ENCODE measurements around the gene FUBP1. TPM values are rescaled to one million over a fixed set of nuclear protein-coding genes. Genes with fewer than 3 reads are reported as not detected.

The FUBP1 gene
- total RNA-seq, 1 donor from 2014 or later: 243 TPM

DNA sequence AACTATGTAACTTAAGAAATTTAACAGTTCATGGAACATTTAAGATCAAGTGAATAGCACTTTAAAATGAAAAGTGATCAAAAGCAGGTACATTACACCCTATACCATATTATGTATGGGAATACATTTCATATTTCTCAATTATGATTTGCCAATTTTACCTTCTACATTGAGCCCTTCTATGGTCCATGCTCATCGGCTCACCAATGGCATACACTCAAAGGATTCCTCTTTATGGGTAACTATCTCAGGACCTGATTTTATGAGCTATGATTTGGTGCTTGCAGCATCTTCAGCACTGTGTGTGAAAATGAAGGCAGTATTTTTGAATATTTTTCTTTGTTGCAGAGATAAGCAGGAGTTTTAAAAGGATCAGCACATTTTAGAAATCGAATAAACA lies 33.5 kb downstream of the FUBP1 start:
- Mint-ChIP-seq H3K27ac (ENCODE audit: unreplicated experiment) (no peak overlapping the region), H3K4me3 (ENCODE audit: unreplicated experiment) (no peak overlapping the region), H3K27me3 (ENCODE audit: unreplicated experiment) (no peaks in the 10 kb centered on the region), H3K4me1 (ENCODE audit: low read depth, unreplicated experiment) (peaks cover 1% of the 10 kb centered on the region), H3K36me3 (ENCODE audit: unreplicated experiment) (no peaks in the 10 kb centered on the region), H3K9me3 (ENCODE audit: unreplicated experiment) (peaks cover 4% of the 10 kb centered on the region)
- no peak for DNase-seq
- no peak for TF ChIP-seq CTCF (IDR thresholded peaks at IDR 0.05; ENCODE audit: partially characterized antibody, unreplicated experiment)

DNA sequence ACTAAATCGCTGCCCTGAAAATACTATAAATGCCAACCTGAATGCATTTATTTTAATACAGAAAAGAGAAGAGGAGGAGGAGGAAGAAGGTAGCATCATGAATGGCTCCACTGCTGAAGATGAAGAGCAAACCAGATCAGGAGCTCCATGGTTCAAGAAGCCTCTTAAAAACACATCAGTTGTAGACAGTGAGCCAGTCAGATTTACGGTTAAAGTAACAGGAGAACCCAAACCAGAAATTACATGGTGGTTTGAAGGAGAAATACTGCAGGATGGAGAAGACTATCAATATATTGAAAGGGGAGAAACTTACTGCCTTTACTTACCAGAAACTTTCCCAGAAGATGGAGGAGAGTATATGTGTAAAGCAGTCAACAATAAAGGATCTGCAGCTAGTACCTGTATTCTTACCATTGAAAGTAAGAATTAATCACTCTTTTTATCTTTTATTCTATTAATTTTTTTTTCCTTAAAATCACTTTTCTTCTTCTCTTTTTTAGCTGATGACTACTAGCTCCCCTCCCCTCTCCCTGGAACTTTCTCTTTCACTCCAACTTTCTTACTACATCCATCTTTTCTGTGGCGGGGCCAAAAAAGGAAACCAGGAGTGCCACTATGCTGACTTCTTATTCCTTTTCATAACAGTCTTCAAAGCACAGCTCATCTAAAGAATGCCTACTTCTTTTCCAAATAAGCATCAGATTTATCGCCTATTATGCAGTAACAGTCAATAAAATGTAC lies 36.3 kb downstream of the FUBP1 start:
- H3K27ac Mint-ChIP-seq (ENCODE audit: unreplicated experiment): no peak overlapping the region
- no peaks in the 10 kb centered on the region for H3K36me3 Mint-ChIP-seq (ENCODE audit: unreplicated experiment)
- H3K27me3 Mint-ChIP-seq (ENCODE audit: unreplicated experiment): no peaks in the 10 kb centered on the region
- H3K9me3 Mint-ChIP-seq (ENCODE audit: unreplicated experiment): peaks cover 4% of the 10 kb centered on the region
- H3K4me3 Mint-ChIP-seq (ENCODE audit: unreplicated experiment): no peak overlapping the region
- H3K4me1 Mint-ChIP-seq (ENCODE audit: low read depth, unreplicated experiment): no peaks in the 10 kb centered on the region
- TF ChIP-seq CTCF (IDR thresholded peaks at IDR 0.05; ENCODE audit: partially characterized antibody, unreplicated experiment): no peak
- no peak for DNase-seq

DNA sequence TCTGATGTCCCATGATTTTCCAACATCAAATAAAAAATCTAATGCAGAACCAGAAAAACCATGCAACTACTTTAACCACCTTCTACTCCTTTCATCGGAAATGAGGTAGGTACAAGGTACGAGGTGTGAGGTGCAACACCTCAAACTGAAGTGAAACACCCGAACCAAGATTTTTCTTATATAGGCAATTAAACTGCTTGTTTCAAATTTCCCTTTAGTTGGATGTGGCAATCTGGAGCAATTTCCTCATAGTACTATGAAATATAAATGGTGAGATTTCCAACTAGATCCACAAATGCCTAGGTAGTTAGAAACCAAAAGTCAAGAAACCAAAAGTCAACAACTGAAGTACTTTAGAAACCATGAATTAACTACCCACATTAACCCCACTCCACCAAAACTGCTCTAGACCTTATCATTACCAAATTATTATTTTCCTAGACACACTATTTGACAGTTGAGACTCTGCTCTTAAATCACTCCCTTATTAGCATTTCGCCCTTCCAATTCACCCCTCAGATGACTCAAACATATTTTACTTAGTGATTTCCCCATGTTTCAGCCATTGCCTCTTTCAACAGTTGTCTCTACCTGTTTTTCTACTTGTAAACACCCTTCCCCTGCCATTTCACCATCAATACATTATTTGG lies 37.8 kb downstream of the FUBP1 start:
- H3K27ac Mint-ChIP-seq (ENCODE audit: unreplicated experiment): no peak overlapping the region
- no peaks in the 10 kb centered on the region for H3K4me1 Mint-ChIP-seq (ENCODE audit: low read depth, unreplicated experiment)
- H3K4me3 Mint-ChIP-seq (ENCODE audit: unreplicated experiment): no peak overlapping the region
- no peak for TF ChIP-seq CTCF (IDR thresholded peaks at IDR 0.05; ENCODE audit: partially characterized antibody, unreplicated experiment)
- no peaks in the 10 kb centered on the region for H3K36me3 Mint-ChIP-seq (ENCODE audit: unreplicated experiment)
- peaks cover 4% of the 10 kb centered on the region for H3K9me3 Mint-ChIP-seq (ENCODE audit: unreplicated experiment)
- DNase-seq: no peak
- H3K27me3 Mint-ChIP-seq (ENCODE audit: unreplicated experiment): no peaks in the 10 kb centered on the region

DNA sequence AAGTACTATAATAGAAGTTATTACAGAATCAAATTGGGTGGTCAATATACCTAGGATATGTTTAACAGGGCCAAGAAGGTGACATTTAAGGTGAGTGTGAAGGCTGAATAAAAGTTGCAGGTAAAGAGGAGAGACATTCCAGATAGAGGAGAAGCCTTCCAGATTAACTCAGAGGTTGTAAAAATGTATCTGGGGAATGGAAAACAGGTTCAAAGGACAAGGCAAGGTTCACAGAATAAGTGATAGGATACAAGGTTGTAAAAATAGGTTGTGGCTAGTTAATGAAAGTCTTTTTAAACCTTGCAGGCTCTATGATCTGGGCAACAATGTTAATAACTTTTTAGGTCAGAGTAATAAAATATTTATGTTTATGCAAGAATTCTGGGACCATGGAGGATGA lies 40.2 kb downstream of the FUBP1 start:
- no peaks in the 10 kb centered on the region for H3K27me3 Mint-ChIP-seq (ENCODE audit: unreplicated experiment)
- H3K27ac Mint-ChIP-seq (ENCODE audit: unreplicated experiment): no peak overlapping the region
- H3K36me3 Mint-ChIP-seq (ENCODE audit: unreplicated experiment): no peaks in the 10 kb centered on the region
- TF ChIP-seq CTCF (IDR thresholded peaks at IDR 0.05; ENCODE audit: partially characterized antibody, unreplicated experiment): no peak
- peaks cover 2% of the 10 kb centered on the region for H3K9me3 Mint-ChIP-seq (ENCODE audit: unreplicated experiment)
- H3K4me1 Mint-ChIP-seq (ENCODE audit: low read depth, unreplicated experiment): no peaks in the 10 kb centered on the region
- H3K4me3 Mint-ChIP-seq (ENCODE audit: unreplicated experiment): no peak overlapping the region
- no peak for DNase-seq

DNA sequence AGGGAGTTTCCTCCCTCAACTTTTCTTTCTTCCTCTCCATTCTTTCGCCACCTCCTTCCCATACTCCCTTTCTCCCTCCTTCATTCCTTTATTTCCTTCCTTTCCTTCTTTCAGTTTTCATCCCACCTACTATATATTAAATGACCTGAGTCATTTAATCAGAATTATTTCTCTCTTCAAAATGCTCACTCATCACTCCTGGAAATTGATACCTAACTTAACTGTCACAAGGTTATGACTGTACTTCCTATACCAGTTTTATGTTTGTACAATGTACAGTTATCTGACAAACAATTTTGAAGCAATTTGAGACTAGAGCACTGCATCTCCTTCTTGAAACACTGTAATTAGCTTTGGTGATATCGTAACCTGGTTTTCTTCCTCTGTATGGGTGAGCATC lies 49.1 kb downstream of the FUBP1 start:
- no peak for DNase-seq
- Mint-ChIP-seq H3K9me3 (ENCODE audit: unreplicated experiment) (no peaks in the 10 kb centered on the region), H3K36me3 (ENCODE audit: unreplicated experiment) (no peaks in the 10 kb centered on the region)

More for the DNA sequence above, 49.1 kb downstream of the FUBP1 start:
- Mint-ChIP-seq H3K4me1 (ENCODE audit: low read depth, unreplicated experiment) (no peaks in the 10 kb centered on the region), H3K27ac (ENCODE audit: unreplicated experiment) (no peak overlapping the region), H3K27me3 (ENCODE audit: unreplicated experiment) (peaks cover 2% of the 10 kb centered on the region), H3K4me3 (ENCODE audit: unreplicated experiment) (no peak overlapping the region)
- no peak for TF ChIP-seq CTCF (IDR thresholded peaks at IDR 0.05; ENCODE audit: partially characterized antibody, unreplicated experiment)

All from glutamatergic neuron (in vitro differentiated cells).